Activated naive CD4-positive, alpha-beta T cell treated with anti-CD3 and anti-CD28 coated beads, Interleukin-2, amount 10 ng/mL, durations not matched to agents 7 days and 5 days (primary cell): Measurements from ENCODE around the gene TRPV2.

Experiments used
- CTCF ChIA-PET: fragments of 350-600 bp; sonication (Branson Sonifier 250); formaldehyde crosslinking; loops from one replicate; lab custom pipeline; 2021; ENCODE audit warnings: antibody characterized with exemption; lab: Charles Lee
- DNase-seq: peaks from one replicate; pipeline ENCODE4 v3.0.0-alpha.2; 2020
- H3K27ac Mint-ChIP-seq: one replicate; pipeline ENCODE4 v1.8.0; 2021; ENCODE audit warnings: mild to moderate bottlenecking, moderate library complexity, mixed read lengths
- H3K27me3 Mint-ChIP-seq: one replicate; pipeline ENCODE4 v1.8.0; 2021; ENCODE audit warnings: mild to moderate bottlenecking, mixed read lengths
- H3K36me3 Mint-ChIP-seq: one replicate; pipeline ENCODE4 v1.8.0; 2021; ENCODE audit warnings: mixed read lengths
- H3K4me1 Mint-ChIP-seq: one replicate; pipeline ENCODE4 v1.8.0; 2021; ENCODE audit warnings: mixed read lengths
- H3K4me3 Mint-ChIP-seq: one replicate; pipeline ENCODE4 v1.8.0; 2021; ENCODE audit warnings: mild to moderate bottlenecking, moderate library complexity, mixed read lengths
- H3K9me3 Mint-ChIP-seq: one replicate; pipeline ENCODE4 v1.8.0; 2021; ENCODE audit warnings: mixed read lengths

Gene TRPV2

GRCh38 chr17:16419074-16419928, 3.9 kb downstream of the TRPV2 start:
- peaks cover 50% of the 10 kb centered on the region for H3K36me3 Mint-ChIP-seq
- peak overlapping the region; percentile 22 for H3K4me3 Mint-ChIP-seq
- CTCF ChIA-PET = interaction anchor here (1.0 kb wide), 1 partner anchor 55 kb away, joined by 3 read pairs; no protein-coding TSS in a partner anchor
- no peaks in the 10 kb centered on the region for H3K27me3 Mint-ChIP-seq
- no peaks in the 10 kb centered on the region for H3K9me3 Mint-ChIP-seq
- peaks cover 54% of the 10 kb centered on the region for H3K4me1 Mint-ChIP-seq
- peak; percentile 35 for DNase-seq
- peak overlapping the region; percentile 80 for H3K27ac Mint-ChIP-seq

GRCh38 chr17:16419929-16420271, 4.5 kb downstream of the TRPV2 start:
- DNase-seq = peak; percentile 34
- H3K27ac Mint-ChIP-seq = no peak overlapping the region
- peaks cover 50% of the 10 kb centered on the region for H3K36me3 Mint-ChIP-seq
- CTCF ChIA-PET = no interaction called here
- no peaks in the 10 kb centered on the region for H3K9me3 Mint-ChIP-seq
- H3K27me3 Mint-ChIP-seq = no peaks in the 10 kb centered on the region
- peaks cover 48% of the 10 kb centered on the region for H3K4me1 Mint-ChIP-seq
- no peak overlapping the region for H3K4me3 Mint-ChIP-seq

GRCh38 chr17:16422416-16422815, 7.0 kb downstream of the TRPV2 start:
- Mint-ChIP-seq H3K9me3 (no peaks in the 10 kb centered on the region), H3K27me3 (no peaks in the 10 kb centered on the region), H3K36me3 (peaks cover 62% of the 10 kb centered on the region), H3K4me1 (peaks cover 33% of the 10 kb centered on the region), H3K27ac (no peak overlapping the region), H3K4me3 (no peak overlapping the region)
- DNase-seq = no peak
- CTCF ChIA-PET = no interaction called here

GRCh38 chr17:16423226-16423872, 8.0 kb downstream of the TRPV2 start:
- Mint-ChIP-seq H3K4me3 (no peak overlapping the region), H3K27ac (peak overlapping the region; percentile 19), H3K27me3 (no peaks in the 10 kb centered on the region), H3K4me1 (peaks cover 26% of the 10 kb centered on the region), H3K9me3 (no peaks in the 10 kb centered on the region), H3K36me3 (peaks cover 61% of the 10 kb centered on the region)
- CTCF ChIA-PET = interaction anchor here (0.7 to 1.7 kb wide), 2 partner anchors 8 to 38 kb away, joined by 3 to 6 read pairs; partner anchors contain the start of gene TRPV2
- DNase-seq = no peak

GRCh38 chr17:16425202-16425601, 9.8 kb downstream of the TRPV2 start:
- H3K4me1 Mint-ChIP-seq = peaks cover 13% of the 10 kb centered on the region
- no peak overlapping the region for H3K4me3 Mint-ChIP-seq
- CTCF ChIA-PET = interaction anchor here (0.6 to 1.1 kb wide), 2 partner anchors 9 to 88 kb away, joined by 3 read pairs; no protein-coding TSS in a partner anchor
- H3K27ac Mint-ChIP-seq = no peak overlapping the region
- no peaks in the 10 kb centered on the region for H3K9me3 Mint-ChIP-seq
- no peaks in the 10 kb centered on the region for H3K27me3 Mint-ChIP-seq
- DNase-seq = no peak
- peaks cover 52% of the 10 kb centered on the region for H3K36me3 Mint-ChIP-seq

- Mint-ChIP-seq H3K27ac (no peak overlapping the region), H3K4me3 (no peak overlapping the region), H3K36me3 (peaks cover 53% of the 10 kb centered on the region)
Observed at GRCh38 chr17:16425698-16426659, 10.6 kb downstream of the TRPV2 start.

GRCh38 chr17:16427020-16427419, 11.6 kb downstream of the TRPV2 start:
- no peak for DNase-seq
- Mint-ChIP-seq H3K4me1 (peaks cover 2% of the 10 kb centered on the region), H3K27ac (no peak overlapping the region), H3K9me3 (no peaks in the 10 kb centered on the region), H3K27me3 (no peaks in the 10 kb centered on the region), H3K36me3 (peaks cover 51% of the 10 kb centered on the region), H3K4me3 (no peak overlapping the region)
- CTCF ChIA-PET = interaction anchor here (1.1 to 2.1 kb wide), 6 partner anchors 9 to 63 kb away, joined by 3 to 9 read pairs (median 6); no protein-coding TSS in a partner anchor

More at GRCh38 chr17:16425698-16426659, 10.6 kb downstream of the TRPV2 start:
- CTCF ChIA-PET = interaction anchor here (0.6 to 2.1 kb wide), 3 partner anchors 10 to 89 kb away, joined by 3 to 9 read pairs (median 3); no protein-coding TSS in a partner anchor
- DNase-seq = no peak
- Mint-ChIP-seq H3K27me3 (no peaks in the 10 kb centered on the region), H3K4me1 (peaks cover 5% of the 10 kb centered on the region), H3K9me3 (no peaks in the 10 kb centered on the region)

GRCh38 chr17:16428098-16428882, 12.9 kb downstream of the TRPV2 start:
- H3K4me1 Mint-ChIP-seq = no peaks in the 10 kb centered on the region
- no peak overlapping the region for H3K27ac Mint-ChIP-seq
- H3K9me3 Mint-ChIP-seq = no peaks in the 10 kb centered on the region
- no peak overlapping the region for H3K4me3 Mint-ChIP-seq
- DNase-seq = peak; percentile 62
- peaks cover 45% of the 10 kb centered on the region for H3K36me3 Mint-ChIP-seq
- CTCF ChIA-PET = interaction anchor here (0.6 to 2.1 kb wide), 11 partner anchors 8 to 643 kb away, joined by 3 to 9 read pairs (median 4); no protein-coding TSS in a partner anchor
- no peaks in the 10 kb centered on the region for H3K27me3 Mint-ChIP-seq

- no peak overlapping the region for H3K27ac Mint-ChIP-seq
Observed at GRCh38 chr17:16429083-16429482, 13.7 kb downstream of the TRPV2 start.

GRCh38 chr17:16430650-16431049, 15.3 kb downstream of the TRPV2 start:
- peaks cover 4% of the 10 kb centered on the region for H3K4me1 Mint-ChIP-seq
- peaks cover 42% of the 10 kb centered on the region for H3K36me3 Mint-ChIP-seq
- H3K27me3 Mint-ChIP-seq = no peaks in the 10 kb centered on the region
- DNase-seq = no peak
- no peak overlapping the region for H3K4me3 Mint-ChIP-seq
- no peaks in the 10 kb centered on the region for H3K9me3 Mint-ChIP-seq
- H3K27ac Mint-ChIP-seq = no peak overlapping the region
- CTCF ChIA-PET = interaction anchor here (0.9 kb wide), 1 partner anchor 13 kb away, joined by 4 read pairs; no protein-coding TSS in a partner anchor

More at GRCh38 chr17:16429083-16429482, 13.7 kb downstream of the TRPV2 start:
- Mint-ChIP-seq H3K36me3 (peaks cover 46% of the 10 kb centered on the region), H3K4me3 (no peak overlapping the region), H3K4me1 (no peaks in the 10 kb centered on the region), H3K9me3 (no peaks in the 10 kb centered on the region), H3K27me3 (no peaks in the 10 kb centered on the region)
- CTCF ChIA-PET = interaction anchor here (0.7 to 1.8 kb wide), 4 partner anchors 10 to 94 kb away, joined by 3 to 6 read pairs (median 5); no protein-coding TSS in a partner anchor
- DNase-seq = no peak

- CTCF ChIA-PET = interaction anchor here (0.7 kb wide), 1 partner anchor 20 kb away, joined by 3 read pairs; no protein-coding TSS in a partner anchor
- Mint-ChIP-seq H3K4me1 (peaks cover 6% of the 10 kb centered on the region), H3K27me3 (no peaks in the 10 kb centered on the region), H3K36me3 (peaks cover 33% of the 10 kb centered on the region), H3K9me3 (no peaks in the 10 kb centered on the region), H3K27ac (no peak overlapping the region), H3K4me3 (no peak overlapping the region)
- no peak for DNase-seq
Observed at GRCh38 chr17:16432017-16432416, 16.6 kb downstream of the TRPV2 start.

GRCh38 chr17:16433514-16433913, 18.1 kb downstream of the TRPV2 start:
- Mint-ChIP-seq H3K4me3 (no peak overlapping the region), H3K9me3 (no peaks in the 10 kb centered on the region), H3K27me3 (no peaks in the 10 kb centered on the region), H3K27ac (no peak overlapping the region), H3K36me3 (peaks cover 34% of the 10 kb centered on the region), H3K4me1 (peaks cover 15% of the 10 kb centered on the region)
- DNase-seq = no peak
- CTCF ChIA-PET = no interaction called here

GRCh38 chr17:16434662-16435061, 19.3 kb downstream of the TRPV2 start:
- peaks cover 32% of the 10 kb centered on the region for H3K36me3 Mint-ChIP-seq
- peak overlapping the region; percentile 60 for H3K27ac Mint-ChIP-seq
- no peak overlapping the region for H3K4me3 Mint-ChIP-seq
- H3K9me3 Mint-ChIP-seq = no peaks in the 10 kb centered on the region
- DNase-seq = no peak
- CTCF ChIA-PET = no interaction called here
- H3K27me3 Mint-ChIP-seq = no peaks in the 10 kb centered on the region
- H3K4me1 Mint-ChIP-seq = peaks cover 15% of the 10 kb centered on the region
